Activated CD4-positive, alpha-beta T cell treated with anti-CD3 and anti-CD28 coated beads, Interleukin-2, amount 50 U/mL, for 16 hours (primary cell): ENCODE results near the gene ATF1.

Source experiments
- DNase-seq: peaks from one replicate; pipeline ENCODE4 v3.0.0-alpha.2; 2020

ATF1 gene

GRCh38 chr12:50763639-50764285 lies at the start of gene ATF1:
TSS of gene ATF1 (plus strand) at chr12:50764101. CDS start at chr12:50780146, 16,045 bp downstream.
- peak; percentile 93 for DNase-seq

DNA sequence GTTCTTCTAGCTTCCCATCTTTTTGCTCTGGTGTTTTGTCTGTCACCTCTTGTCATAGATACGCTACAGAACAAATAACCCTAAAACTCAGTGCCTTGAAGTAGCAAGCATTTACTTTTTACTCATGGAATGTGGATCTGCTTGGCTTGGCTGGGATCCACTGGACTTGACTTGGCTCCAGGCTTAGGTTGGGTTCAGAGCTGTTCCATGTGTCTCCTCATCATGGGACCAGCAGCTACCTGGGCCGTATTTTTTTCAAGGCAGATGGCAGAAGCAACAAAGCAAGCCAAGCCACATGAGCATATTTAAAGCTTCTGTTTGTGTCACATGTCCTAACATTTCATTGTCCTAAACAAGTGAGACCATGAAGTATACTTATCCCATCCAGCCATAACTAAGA lies 48.7 kb upstream of the ATF1 start:
- DNase-seq: no peak

DNA sequence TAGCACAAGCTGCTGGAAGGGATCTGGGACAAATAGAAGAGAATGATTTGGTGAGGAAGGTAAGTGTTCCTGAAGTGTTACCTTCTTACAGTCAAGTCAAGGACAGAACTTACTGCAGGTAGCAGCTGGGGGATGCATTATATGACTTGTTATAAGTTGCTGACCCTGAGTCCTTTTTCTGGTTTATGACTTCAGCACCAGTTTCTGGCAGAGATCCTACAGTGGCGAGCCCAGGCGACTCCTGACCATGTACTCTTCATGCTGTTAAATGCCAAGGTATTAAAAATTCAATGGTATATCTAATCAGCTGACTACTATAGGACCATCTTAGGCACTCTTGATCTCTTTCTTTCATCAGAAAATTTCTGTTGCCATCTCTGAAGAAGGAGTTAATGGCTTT lies 45.1 kb upstream of the ATF1 start:
- DNase-seq: no peak

DNA sequence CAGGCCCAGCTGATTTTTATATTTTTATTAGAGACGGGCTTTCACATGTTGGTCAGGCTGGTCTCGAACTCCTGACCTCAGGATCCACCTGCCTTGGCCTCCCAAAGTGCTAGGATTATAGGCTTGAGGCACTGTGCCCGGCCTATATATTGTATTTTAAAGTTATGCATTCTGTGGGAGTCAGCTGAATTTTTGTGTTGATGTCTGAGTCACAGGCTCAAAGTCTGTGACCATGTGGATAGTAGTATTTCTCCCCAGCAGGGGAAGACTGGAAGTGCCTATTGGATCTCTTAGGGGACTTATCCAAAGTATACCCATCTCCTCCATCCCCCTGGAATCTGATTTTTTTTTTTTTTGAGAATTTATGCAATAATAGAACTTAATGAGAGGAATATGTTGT lies 43.8 kb upstream of the ATF1 start:
- no peak for DNase-seq

DNA sequence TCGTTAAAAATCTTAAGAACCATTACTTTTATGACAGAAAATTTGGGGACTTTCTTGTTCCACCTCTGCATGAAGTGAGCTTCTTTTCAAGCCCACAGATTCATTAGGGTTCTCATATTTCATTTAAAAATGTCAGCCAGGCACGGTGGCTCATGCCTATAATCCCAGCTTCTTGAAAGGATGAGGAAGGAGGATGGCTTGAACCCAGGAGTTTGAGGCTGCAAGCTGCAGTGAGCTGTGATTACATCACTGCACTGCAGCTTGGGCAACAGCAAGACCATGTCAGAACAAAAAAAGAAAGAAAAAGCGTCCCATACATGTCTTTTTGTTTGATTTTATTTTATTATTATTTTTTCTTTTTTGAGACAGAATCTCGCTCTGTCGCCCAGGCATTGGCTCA lies 43.4 kb upstream of the ATF1 start:
- DNase-seq: no peak

- no peak for DNase-seq
These were observed 40.0 kb upstream of the ATF1 start for GRCh38 chr12:50723865-50724264.

DNA sequence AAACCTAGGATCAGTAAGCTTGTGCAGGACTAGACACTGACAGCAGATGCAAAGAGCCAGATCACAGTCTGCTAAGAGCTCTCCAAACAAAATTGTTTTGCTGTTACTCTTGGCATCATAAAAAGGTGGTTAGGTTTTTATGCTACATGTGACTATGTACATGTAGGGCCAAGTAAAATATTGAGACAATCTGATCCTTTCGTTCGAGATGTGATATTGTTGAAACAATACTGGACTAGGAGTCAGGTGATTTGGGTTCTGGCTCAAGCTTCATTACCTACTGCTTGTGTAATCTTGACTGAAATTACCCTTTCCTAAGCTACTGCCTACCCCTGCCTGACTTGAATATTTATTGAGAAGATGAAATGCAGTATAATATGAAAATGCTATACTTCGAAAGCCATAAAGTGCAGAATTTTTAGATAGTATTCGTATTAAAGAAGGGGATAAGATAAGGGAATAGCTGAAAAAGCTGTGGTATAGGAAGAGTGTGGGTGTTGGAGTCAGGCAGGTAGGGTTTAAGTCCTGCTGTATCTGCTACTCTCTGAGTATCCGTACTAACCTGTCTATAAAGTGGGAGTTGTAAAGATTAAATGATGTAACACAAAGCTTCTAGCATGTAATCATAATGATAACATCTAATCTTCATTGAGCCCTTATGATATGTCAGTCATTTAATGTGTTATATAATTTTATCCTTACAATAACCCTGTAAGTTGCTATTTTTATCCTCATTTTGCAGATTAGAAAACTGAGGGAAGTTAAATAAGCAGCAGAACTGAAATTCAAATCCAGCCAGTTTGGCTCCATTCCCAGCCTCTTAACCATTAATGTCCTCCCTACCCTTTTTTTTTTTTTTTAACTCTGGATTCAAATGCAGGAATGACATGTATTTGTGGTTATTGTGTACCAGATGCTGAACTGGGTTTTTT lies 38.6 kb upstream of the ATF1 start:
- no peak for DNase-seq

GRCh38 chr12:50727466-50727865 lies 36.4 kb upstream of the ATF1 start:
- DNase-seq: no peak

- DNase-seq: no peak
These were observed 35.5 kb upstream of the ATF1 start for GRCh38 chr12:50728417-50728816.

- DNase-seq: no peak
These were observed 35.1 kb upstream of the ATF1 start for GRCh38 chr12:50728841-50729240.

DNA sequence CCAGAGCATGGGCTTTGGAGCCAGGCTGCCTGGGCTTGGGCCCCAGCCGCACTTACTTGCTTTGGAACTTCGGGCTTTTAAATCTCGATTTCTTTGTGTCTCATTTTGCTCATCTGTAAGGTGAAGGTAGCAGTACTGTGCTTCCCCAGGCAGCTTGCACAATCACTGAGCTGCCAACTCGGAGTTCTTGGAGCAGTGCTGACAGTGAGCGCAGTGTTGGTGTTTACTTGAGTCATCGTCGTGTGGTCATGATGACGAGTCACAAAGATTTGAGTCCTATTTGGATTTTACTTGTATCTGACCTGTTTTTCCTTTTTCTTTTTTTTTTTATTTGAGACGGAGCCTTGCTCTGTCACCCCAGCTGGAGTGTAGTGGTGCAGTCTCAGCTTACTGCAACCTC lies 31.3 kb upstream of the ATF1 start:
- no peak for DNase-seq

- no peak for DNase-seq
These were observed 30.2 kb upstream of the ATF1 start for GRCh38 chr12:50733706-50734105.

GRCh38 chr12:50734409-50735263 lies 29.3 kb upstream of the ATF1 start:
- DNase-seq: peak; percentile 44

DNA sequence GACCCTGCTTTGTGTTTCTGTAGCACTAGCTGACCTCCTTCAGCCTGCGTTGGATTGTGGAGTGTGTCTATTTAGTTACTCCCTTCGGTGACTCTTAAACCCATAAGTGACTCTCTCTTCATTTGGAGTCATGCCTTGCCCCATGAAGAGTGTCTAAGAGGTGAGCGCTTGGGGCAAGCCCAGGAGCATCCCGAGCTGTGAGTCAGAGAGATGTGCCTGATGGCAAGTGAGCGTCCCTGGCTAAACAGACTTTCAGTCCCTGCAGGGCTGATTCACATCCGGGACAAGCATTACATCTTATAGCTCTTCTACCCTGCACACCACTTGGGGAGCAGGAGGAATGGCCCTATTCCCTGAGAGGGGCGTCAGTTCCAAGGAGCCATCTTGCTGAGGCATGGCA lies 24.3 kb upstream of the ATF1 start:
- DNase-seq: no peak

DNA sequence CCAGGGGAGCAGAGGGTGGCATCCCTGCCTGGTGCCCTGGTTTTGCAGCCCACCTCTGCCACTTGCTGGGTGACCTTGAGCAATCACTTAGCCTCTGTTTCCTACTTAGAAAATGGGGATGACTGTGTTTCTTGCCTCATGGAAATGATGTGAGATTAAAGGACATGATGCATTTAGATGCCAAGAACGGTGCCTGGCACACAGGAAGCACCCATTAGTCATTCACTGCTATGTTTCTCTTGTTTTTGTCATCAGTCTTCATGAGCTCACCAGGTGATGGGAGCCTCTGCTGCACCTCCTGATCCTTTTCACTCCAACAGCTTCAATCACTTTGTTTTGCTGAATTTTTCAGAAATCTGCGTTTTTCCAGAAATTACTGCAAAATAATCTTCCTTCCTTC lies 23.6 kb upstream of the ATF1 start:
- DNase-seq: peak; percentile 36

- DNase-seq: no peak
These were observed 21.1 kb upstream of the ATF1 start for GRCh38 chr12:50742776-50743175.

GRCh38 chr12:50745861-50746260 lies 18.0 kb upstream of the ATF1 start:
- no peak for DNase-seq

DNA sequence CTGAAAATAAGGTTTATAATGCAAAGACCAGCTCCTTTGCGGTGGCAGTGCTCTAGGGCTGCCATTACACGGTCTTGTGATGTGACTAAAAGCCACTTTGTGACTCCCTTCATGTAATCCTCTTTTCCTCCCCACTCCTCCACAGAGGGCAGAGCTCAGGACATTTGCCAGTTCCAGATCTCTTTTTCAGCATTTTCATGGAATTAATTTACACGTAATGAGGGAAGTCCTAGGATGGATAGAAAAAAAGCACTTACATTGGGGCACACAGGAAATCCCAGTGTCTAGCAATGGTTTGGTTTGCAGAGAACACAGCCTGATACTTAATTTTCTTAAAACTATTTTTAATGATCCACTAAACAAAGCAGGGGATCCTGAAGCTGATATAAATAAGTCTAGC lies 17.5 kb upstream of the ATF1 start:
- no peak for DNase-seq

DNA sequence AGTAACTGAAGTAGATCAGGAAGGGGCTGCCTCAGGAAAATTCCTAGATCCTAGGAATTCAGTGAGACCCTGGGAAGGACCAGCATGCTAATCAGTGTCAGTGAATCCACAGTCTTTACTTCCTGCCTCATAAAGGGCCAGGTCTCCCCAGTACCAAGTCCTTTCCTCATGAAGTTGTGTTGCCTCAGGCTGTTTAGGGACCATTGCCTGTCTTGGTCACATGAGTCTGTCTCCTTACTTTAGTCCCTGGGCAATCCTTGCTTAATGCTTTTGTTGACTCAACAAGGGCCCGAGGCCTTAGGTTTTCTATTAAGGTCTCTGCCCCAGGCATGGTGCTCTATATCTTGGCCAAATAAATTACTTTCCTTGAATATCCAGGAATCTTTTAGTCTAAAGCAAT lies 16.1 kb upstream of the ATF1 start:
- no peak for DNase-seq

DNA sequence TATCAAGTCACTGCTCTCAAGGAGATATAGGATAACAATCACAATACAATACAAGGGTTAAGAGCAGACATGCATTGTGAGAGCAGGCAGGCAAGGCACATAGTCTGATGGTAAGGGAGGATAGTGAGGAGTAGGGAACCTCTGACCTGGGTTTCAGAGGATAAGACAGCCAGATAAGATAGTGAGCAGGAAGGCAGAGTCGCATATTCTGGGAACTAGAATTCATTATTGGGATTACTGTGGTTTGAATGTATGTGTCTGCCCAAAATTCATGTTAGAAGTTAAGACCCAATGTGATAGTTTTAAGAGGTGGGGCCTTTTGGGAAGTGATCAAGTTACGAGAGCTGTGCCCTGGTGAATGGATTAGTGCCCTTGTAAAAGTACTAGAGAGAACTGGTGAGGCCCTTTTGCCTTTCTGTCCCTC lies 14.4 kb upstream of the ATF1 start:
- no peak for DNase-seq

DNA sequence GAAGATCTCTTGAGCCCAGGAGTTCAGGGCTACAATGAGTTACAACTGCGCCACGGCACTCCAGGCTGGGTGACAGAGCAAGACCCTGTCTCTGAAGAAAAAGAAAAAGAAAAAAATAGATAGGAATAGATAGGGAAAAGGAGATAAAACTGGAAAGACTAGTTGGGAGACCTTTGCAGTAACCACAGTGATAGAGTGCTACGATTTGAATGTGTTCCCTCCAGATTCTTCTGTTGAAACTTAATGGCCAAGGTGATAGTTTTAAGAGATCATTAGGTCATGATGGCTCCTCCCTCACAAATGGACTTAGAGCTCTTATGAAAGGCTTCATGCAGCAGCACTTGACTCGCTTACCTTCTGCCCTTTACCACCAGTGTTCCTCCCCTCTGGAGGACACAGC lies 13.5 kb upstream of the ATF1 start:
- no peak for DNase-seq

DNA sequence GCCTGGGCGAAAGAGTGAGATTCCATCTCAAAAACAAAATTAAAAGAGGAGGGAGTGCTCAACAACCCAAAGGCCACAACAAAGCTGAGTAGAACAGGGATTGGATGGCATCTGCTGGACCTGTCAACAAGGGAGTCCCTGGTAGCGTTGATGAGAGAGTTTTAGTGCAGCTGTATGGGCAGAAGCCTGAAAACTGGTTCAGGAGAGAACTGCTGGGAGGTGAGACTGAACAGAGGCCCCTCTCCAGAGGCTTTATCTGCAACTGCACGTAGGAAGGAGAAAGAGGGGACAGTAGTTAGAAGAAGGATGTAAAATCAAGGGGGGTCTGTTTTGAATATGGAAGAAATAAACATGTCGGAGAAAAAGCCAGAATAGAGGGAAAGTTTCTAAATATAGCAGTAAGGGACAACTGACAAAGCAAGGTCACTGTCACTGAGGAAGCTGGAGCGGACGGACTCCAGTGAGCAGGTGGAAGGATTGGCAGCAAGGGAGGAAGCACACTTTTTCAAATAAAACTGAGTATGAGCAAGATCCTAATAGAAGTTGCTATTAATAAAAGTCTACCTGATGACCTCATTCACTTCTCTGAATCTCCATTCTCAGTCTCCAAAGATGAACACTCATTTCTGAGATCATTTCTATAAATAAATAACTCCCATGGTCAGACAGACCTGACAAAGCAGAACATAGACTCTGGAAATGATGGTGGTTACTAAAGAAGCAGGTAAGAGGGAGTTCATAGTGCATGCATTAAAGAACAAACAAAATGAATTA lies 11.8 kb upstream of the ATF1 start:
- DNase-seq: no peak
